ENCODE data around the gene SRGAP1.

The SRGAP1 gene

DNA sequence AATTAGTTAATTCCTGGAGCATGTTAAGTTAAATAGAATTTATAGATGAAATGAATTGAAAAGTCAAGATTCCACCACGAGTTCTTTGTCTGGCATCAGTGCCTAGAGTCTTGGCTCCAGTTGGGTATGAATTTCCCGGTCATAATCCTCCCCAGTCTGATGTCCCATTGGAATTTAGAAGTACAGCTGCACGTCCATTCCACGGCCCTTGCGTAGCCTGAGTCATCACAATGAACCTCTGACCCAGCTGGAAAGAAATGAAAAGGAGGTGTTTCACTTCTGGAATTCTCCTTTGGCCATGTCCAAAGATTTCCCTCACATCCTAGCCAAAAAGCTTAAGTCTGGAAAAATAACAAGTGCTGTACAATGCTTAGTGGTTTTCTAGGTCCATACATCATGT, 254.9 kb downstream of the SRGAP1 start:
- H2BK12ac ChIP-seq (ENCODE audit: low read length): no peak overlapping the region
- H2BK5ac ChIP-seq (ENCODE audit: low read length): no peak overlapping the region
- H3K23ac ChIP-seq (ENCODE audit: low read depth, low read length, poor library complexity): no peak overlapping the region
- no peaks in the 10 kb centered on the region for H3K9me3 ChIP-seq (replicated peaks in 1 of 2; ENCODE audit: control insufficient read depth in 2 of 2, insufficient read depth in 1 of 2, low read depth in 1 of 2, low read length in 2 of 2)
- H3K36me3 ChIP-seq (replicated peaks in 1 of 2; ENCODE audit: control insufficient read depth in 2 of 2, insufficient read depth in 2 of 2, low read length in 2 of 2): peaks cover 2 to 72% of the 10 kb centered on the region in 2 donors
- H2AK5ac ChIP-seq (ENCODE audit: low read depth, low read length): no peak overlapping the region
- no peak overlapping the region for H3K9ac ChIP-seq (ENCODE audit: low read depth, low read length, poor library complexity)
- no peak overlapping the region for H3K18ac ChIP-seq (ENCODE audit: low read length)
- DNase-seq (ENCODE audit: low spot score): no peak
- no peaks in the 10 kb centered on the region for H3K79me1 ChIP-seq (ENCODE audit: low read depth, low read length)
- no peak overlapping the region for H3K4ac ChIP-seq (ENCODE audit: low read length)
- no peak overlapping the region for H4K8ac ChIP-seq (ENCODE audit: low read depth, low read length)
- H3K4me1 ChIP-seq (ENCODE audit: control insufficient read depth in 2 of 2, insufficient read depth in 1 of 2, low read depth in 1 of 2, low read length in 2 of 2): no peaks in the 10 kb centered on the region
- no peak overlapping the region for H2BK120ac ChIP-seq (ENCODE audit: low read depth, low read length)
- H3K27me3 ChIP-seq (ENCODE audit: control insufficient read depth in 3 of 3, insufficient read depth in 3 of 3, low read depth in 1 of 3, low read length in 3 of 3): no peaks in the 10 kb centered on the region
- no peak overlapping the region for H3K4me3 ChIP-seq (ENCODE audit: low read length in 2 of 2)
- WGBS, 2 donors (ENCODE audit: extremely low coverage in 2 of 2, insufficient read length in 2 of 2, insufficient replicate concordance in 1 of 2): no CpG with 5 or more reads among the region's 5 CpGs
- H4K91ac ChIP-seq (ENCODE audit: low read depth, low read length, poor library complexity): no peak overlapping the region
- H3K4me2 ChIP-seq (ENCODE audit: insufficient read depth, low read length, poor library complexity, severe bottlenecking): no peak overlapping the region
- no peak overlapping the region for H3K27ac ChIP-seq (replicated peaks; ENCODE audit: low read length)
- H2BK15ac ChIP-seq (ENCODE audit: low read length): no peak overlapping the region
- H3K14ac ChIP-seq (ENCODE audit: low read length): no peak overlapping the region
- no peak overlapping the region for H2AFZ ChIP-seq (ENCODE audit: low read length)

DNA sequence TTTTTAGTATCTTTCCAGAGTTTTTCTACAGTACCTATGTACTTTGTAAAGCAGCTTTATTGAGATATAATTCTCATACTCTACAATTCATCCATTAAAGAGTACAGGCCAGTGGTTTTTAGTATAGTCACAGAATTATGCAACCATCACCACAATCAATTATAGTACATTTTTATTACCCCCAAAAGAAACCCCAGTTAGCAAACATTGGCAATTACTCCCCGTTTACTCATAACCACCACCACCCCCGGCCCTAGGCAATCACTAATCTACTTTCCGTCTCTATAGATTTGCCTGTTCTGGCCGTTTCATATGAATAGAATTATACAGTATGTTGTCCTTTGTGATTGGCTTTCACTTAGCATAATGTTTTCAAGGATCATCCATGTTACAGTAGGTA, 257.8 kb downstream of the SRGAP1 start:
- H3K14ac ChIP-seq (ENCODE audit: low read length): no peak overlapping the region
- peaks cover 2 to 53% of the 10 kb centered on the region in 2 donors for H3K36me3 ChIP-seq (replicated peaks in 1 of 2; ENCODE audit: control insufficient read depth in 2 of 2, insufficient read depth in 2 of 2, low read length in 2 of 2)
- H3K4me3 ChIP-seq (ENCODE audit: low read length in 2 of 2): no peak overlapping the region
- no peak overlapping the region for H2AK5ac ChIP-seq (ENCODE audit: low read depth, low read length)
- no peak overlapping the region for H4K8ac ChIP-seq (ENCODE audit: low read depth, low read length)
- no peak overlapping the region for H3K18ac ChIP-seq (ENCODE audit: low read length)
- WGBS, 2 donors (ENCODE audit: extremely low coverage in 2 of 2, insufficient read length in 2 of 2, insufficient replicate concordance in 1 of 2): no CpG with 5 or more reads among the region's 4 CpGs
- no peak overlapping the region for H3K27ac ChIP-seq (replicated peaks; ENCODE audit: low read length)
- H2BK12ac ChIP-seq (ENCODE audit: low read length): no peak overlapping the region
- no peak overlapping the region for H2BK120ac ChIP-seq (ENCODE audit: low read depth, low read length)
- H3K79me1 ChIP-seq (ENCODE audit: low read depth, low read length): no peaks in the 10 kb centered on the region
- H3K9me3 ChIP-seq (replicated peaks in 1 of 2; ENCODE audit: control insufficient read depth in 2 of 2, insufficient read depth in 1 of 2, low read depth in 1 of 2, low read length in 2 of 2): no peaks in the 10 kb centered on the region
- H2BK15ac ChIP-seq (ENCODE audit: low read length): no peak overlapping the region
- H3K23ac ChIP-seq (ENCODE audit: low read depth, low read length, poor library complexity): no peak overlapping the region
- H3K4me1 ChIP-seq (ENCODE audit: control insufficient read depth in 2 of 2, insufficient read depth in 1 of 2, low read depth in 1 of 2, low read length in 2 of 2): no peaks in the 10 kb centered on the region
- no peaks in the 10 kb centered on the region for H3K27me3 ChIP-seq (ENCODE audit: control insufficient read depth in 3 of 3, insufficient read depth in 3 of 3, low read depth in 1 of 3, low read length in 3 of 3)
- no peak overlapping the region for H3K4me2 ChIP-seq (ENCODE audit: insufficient read depth, low read length, poor library complexity, severe bottlenecking)
- no peak overlapping the region for H4K91ac ChIP-seq (ENCODE audit: low read depth, low read length, poor library complexity)
- H3K9ac ChIP-seq (ENCODE audit: low read depth, low read length, poor library complexity): no peak overlapping the region
- H2AFZ ChIP-seq (ENCODE audit: low read length): no peak overlapping the region
- no peak overlapping the region for H2BK5ac ChIP-seq (ENCODE audit: low read length)
- no peak for DNase-seq (ENCODE audit: low spot score)
- no peak overlapping the region for H3K4ac ChIP-seq (ENCODE audit: low read length)

DNA sequence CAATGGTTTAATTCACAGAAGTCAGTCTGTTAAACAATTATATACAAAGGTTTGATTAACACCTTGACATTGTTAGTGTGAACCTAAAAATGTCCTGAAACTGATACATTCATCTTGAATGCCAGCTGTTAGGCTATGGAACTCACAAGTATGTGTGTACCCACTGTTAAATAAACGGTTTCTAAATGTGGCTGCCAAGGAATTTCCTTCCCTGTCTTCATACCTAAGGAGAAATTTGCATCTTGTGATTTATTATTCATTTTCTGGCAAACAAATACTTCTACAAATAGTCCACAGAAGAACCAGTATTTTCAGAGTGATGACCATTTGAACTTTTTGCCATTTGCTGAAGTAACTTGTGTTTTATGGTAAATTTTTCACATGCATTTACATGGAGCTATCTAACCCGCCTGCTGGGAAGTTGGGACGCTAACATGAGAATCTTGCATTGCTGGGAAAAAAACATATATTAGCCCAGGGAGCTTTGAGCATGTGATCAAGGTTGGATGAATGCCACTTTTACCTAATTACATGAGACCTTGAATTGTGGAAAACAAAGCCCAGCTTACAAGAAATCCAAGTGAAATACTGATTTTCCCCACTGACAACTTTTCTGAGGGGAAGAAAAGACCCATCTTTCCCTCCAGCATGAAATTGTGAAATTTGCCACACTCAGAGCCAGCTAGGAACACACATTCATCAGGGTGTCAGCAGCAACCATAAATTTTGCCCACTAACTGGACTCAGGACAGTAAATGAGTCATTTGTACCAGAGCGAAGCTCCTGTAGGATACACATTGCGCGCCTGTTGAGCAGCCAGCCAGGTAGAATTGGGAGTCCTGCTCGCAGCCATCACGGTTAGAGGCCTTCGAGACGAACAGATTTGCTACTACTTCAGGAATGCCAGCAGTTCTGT, 259.6 kb downstream of the SRGAP1 start:
- Histone ChIP-seq H3K27me3 (ENCODE audit: control insufficient read depth in 3 of 3, insufficient read depth in 3 of 3, low read depth in 1 of 3, low read length in 3 of 3) (no peaks in the 10 kb centered on the region), H2AK5ac (ENCODE audit: low read depth, low read length) (no peak overlapping the region), H3K4ac (ENCODE audit: low read length) (no peak overlapping the region), H2BK15ac (ENCODE audit: low read length) (no peak overlapping the region), H3K79me1 (ENCODE audit: low read depth, low read length) (no peaks in the 10 kb centered on the region), H3K4me3 (ENCODE audit: low read length in 2 of 2) (no peak overlapping the region), H3K14ac (ENCODE audit: low read length) (no peak overlapping the region), H2AFZ (ENCODE audit: low read length) (no peak overlapping the region), H2BK12ac (ENCODE audit: low read length) (no peak overlapping the region), H4K91ac (ENCODE audit: low read depth, low read length, poor library complexity) (no peak overlapping the region), H3K4me2 (ENCODE audit: insufficient read depth, low read length, poor library complexity, severe bottlenecking) (no peak overlapping the region), H4K8ac (ENCODE audit: low read depth, low read length) (no peak overlapping the region), H3K9me3 (replicated peaks in 1 of 2; ENCODE audit: control insufficient read depth in 2 of 2, insufficient read depth in 1 of 2, low read depth in 1 of 2, low read length in 2 of 2) (no peaks in the 10 kb centered on the region), H2BK120ac (ENCODE audit: low read depth, low read length) (no peak overlapping the region), H3K36me3 (replicated peaks in 1 of 2; ENCODE audit: control insufficient read depth in 2 of 2, insufficient read depth in 2 of 2, low read length in 2 of 2) (peaks cover 0 to 49% of the 10 kb centered on the region in 2 donors), H3K23ac (ENCODE audit: low read depth, low read length, poor library complexity) (no peak overlapping the region), H2BK5ac (ENCODE audit: low read length) (no peak overlapping the region), H3K9ac (ENCODE audit: low read depth, low read length, poor library complexity) (no peak overlapping the region), H3K27ac (replicated peaks; ENCODE audit: low read length) (no peak overlapping the region), H3K18ac (ENCODE audit: low read length) (no peak overlapping the region), H3K4me1 (ENCODE audit: control insufficient read depth in 2 of 2, insufficient read depth in 1 of 2, low read depth in 1 of 2, low read length in 2 of 2) (no peaks in the 10 kb centered on the region)
- no peak for DNase-seq (ENCODE audit: low spot score)
- WGBS, 2 donors (ENCODE audit: extremely low coverage in 2 of 2, insufficient read length in 2 of 2, insufficient replicate concordance in 1 of 2): no CpG with 5 or more reads among the region's 10 CpGs

DNA sequence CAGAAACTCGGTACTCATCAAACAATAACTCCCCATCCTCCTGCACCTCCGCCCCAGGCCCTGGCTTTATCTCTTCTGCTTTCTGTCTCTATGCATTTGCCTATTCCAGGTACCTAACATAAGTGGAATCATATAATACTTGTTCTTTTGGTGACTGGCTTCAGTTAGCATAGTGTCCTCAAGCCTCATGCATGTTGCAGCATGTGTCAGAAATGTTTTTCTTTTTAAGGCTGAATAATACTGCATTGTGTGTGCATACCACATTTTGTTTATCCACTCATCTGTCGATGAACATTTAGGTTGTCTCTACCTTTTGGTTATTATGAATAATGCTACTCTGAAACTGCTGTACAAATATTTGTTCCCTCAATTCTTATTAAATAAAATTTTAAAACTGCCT, 260.5 kb downstream of the SRGAP1 start:
- H3K18ac ChIP-seq (ENCODE audit: low read length): no peak overlapping the region
- no peak overlapping the region for H2BK120ac ChIP-seq (ENCODE audit: low read depth, low read length)
- no peaks in the 10 kb centered on the region for H3K27me3 ChIP-seq (ENCODE audit: control insufficient read depth in 3 of 3, insufficient read depth in 3 of 3, low read depth in 1 of 3, low read length in 3 of 3)
- peaks cover 0 to 49% of the 10 kb centered on the region in 2 donors for H3K36me3 ChIP-seq (replicated peaks in 1 of 2; ENCODE audit: control insufficient read depth in 2 of 2, insufficient read depth in 2 of 2, low read length in 2 of 2)
- H3K9me3 ChIP-seq (replicated peaks in 1 of 2; ENCODE audit: control insufficient read depth in 2 of 2, insufficient read depth in 1 of 2, low read depth in 1 of 2, low read length in 2 of 2): no peaks in the 10 kb centered on the region
- no peak overlapping the region for H3K4me3 ChIP-seq (ENCODE audit: low read length in 2 of 2)
- no peak overlapping the region for H2AFZ ChIP-seq (ENCODE audit: low read length)
- no peak overlapping the region for H3K14ac ChIP-seq (ENCODE audit: low read length)
- no peak overlapping the region for H4K91ac ChIP-seq (ENCODE audit: low read depth, low read length, poor library complexity)
- H3K4ac ChIP-seq (ENCODE audit: low read length): no peak overlapping the region
- no peak overlapping the region for H2BK15ac ChIP-seq (ENCODE audit: low read length)
- H2BK12ac ChIP-seq (ENCODE audit: low read length): no peak overlapping the region
- WGBS, 2 donors (ENCODE audit: extremely low coverage in 2 of 2, insufficient read length in 2 of 2, insufficient replicate concordance in 1 of 2): no CpG with 5 or more reads among the region's 3 CpGs
- DNase-seq (ENCODE audit: low spot score): no peak
- no peak overlapping the region for H2AK5ac ChIP-seq (ENCODE audit: low read depth, low read length)
- no peaks in the 10 kb centered on the region for H3K4me1 ChIP-seq (ENCODE audit: control insufficient read depth in 2 of 2, insufficient read depth in 1 of 2, low read depth in 1 of 2, low read length in 2 of 2)
- no peak overlapping the region for H3K27ac ChIP-seq (replicated peaks; ENCODE audit: low read length)
- H3K4me2 ChIP-seq (ENCODE audit: insufficient read depth, low read length, poor library complexity, severe bottlenecking): no peak overlapping the region
- H3K79me1 ChIP-seq (ENCODE audit: low read depth, low read length): no peaks in the 10 kb centered on the region
- H3K9ac ChIP-seq (ENCODE audit: low read depth, low read length, poor library complexity): no peak overlapping the region
- no peak overlapping the region for H3K23ac ChIP-seq (ENCODE audit: low read depth, low read length, poor library complexity)
- no peak overlapping the region for H4K8ac ChIP-seq (ENCODE audit: low read depth, low read length)
- H2BK5ac ChIP-seq (ENCODE audit: low read length): no peak overlapping the region

Measured in neuronal stem cell (in vitro differentiated cells).